Subcutaneous adipose tissue (tissue), 4 donors: ENCODE data around the gene TCF4. TPM values are rescaled to one million over a fixed set of nuclear protein-coding genes. Genes with fewer than 3 reads are reported as not detected.

Experiments used
- CTCF ChIP-seq: fragments of 450-650 bp; IDR thresholded peaks from one replicate; pipeline ENCODE4 v1.5.1; 2016; ENCODE audit warnings: low read depth, mild to moderate bottlenecking, control low read depth, antibody characterized with exemption, moderate library complexity
- total RNA-seq, 4 donors: library from RNA; depleted of rRNA; stranded (reverse); fragments of >200 nt; gene quantifications; one replicate each; pipeline ENCODE4 v1.1.0, GENCODE V29; 2016

The TCF4 gene
- total RNA-seq, 4 donors from 2014 or later = 110 to 250 (median 170) TPM

- TF ChIP-seq CTCF = no peak
Measured at GRCh38 chr18:55484773-55485172, 103.2 kb downstream of the TCF4 start.

GRCh38 chr18:55483266-55483871 is 104.6 kb downstream of the TCF4 start:
- TF ChIP-seq CTCF = no peak

GRCh38 chr18:55479656-55480420 is 108.2 kb downstream of the TCF4 start:
- TF ChIP-seq CTCF = no peak

GRCh38 chr18:55477860-55478581 is 110.0 kb downstream of the TCF4 start:
- no peak for TF ChIP-seq CTCF

GRCh38 chr18:55477499-55477859 is 110.5 kb downstream of the TCF4 start:
- TF ChIP-seq CTCF = no peak

- no peak for TF ChIP-seq CTCF
Measured at GRCh38 chr18:55475916-55476315, 112.1 kb downstream of the TCF4 start.

- TF ChIP-seq CTCF = no peak
Measured at GRCh38 chr18:55475467-55475866, 112.5 kb downstream of the TCF4 start.
